GM04503 (cell line): Measurements from ENCODE around the gene PSMD9.
"Not testable (repeated sequence)": the region's sequence is repeated elsewhere in the genome, so short reads cannot be mapped to it uniquely, and the experiment has no call there.

Experiments used
- DNase-seq: peaks from one replicate; pipeline ENCODE4 v3.0.0-alpha.2; 2012; ENCODE audit warnings: low read depth

PSMD9 gene

DNA sequence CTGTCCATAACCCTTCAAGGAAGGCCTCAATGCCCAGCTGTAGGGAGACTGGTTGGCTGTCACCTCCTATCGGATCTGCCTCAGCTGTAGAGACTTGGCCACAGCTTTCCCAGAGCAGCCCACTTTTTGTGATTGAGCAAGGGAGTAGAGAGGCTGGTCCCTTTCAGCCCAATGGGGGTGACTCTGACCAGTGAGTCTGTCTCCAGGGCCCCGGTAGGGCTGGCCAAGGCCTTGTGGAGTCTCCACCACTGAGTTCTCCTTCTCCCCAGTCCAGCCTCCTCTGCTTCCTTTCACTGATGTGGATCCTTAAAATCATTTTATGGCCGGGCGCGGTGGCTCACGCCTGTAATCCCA, 15.4 kb upstream of the PSMD9 start:
- no peak for DNase-seq

DNA sequence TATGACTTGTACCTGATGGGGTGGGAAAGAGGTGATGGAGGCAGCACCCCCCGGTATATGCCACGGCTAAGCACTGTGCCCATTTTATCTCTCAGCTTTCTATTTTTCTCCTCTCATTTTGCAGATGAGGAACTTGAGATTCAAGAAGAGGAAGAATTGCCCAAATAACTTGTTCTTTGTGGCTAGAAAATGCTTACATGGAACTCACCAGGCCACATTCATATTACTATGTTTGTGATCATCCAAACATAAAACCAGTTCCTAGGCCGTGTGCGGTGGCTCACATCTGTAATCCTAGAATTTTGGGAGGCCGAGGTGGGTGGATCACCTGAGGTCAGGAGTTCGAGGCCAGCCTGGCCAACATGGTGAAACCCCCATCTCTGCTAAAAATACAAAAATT, 14.5 kb upstream of the PSMD9 start:
- no peak for DNase-seq

DNA sequence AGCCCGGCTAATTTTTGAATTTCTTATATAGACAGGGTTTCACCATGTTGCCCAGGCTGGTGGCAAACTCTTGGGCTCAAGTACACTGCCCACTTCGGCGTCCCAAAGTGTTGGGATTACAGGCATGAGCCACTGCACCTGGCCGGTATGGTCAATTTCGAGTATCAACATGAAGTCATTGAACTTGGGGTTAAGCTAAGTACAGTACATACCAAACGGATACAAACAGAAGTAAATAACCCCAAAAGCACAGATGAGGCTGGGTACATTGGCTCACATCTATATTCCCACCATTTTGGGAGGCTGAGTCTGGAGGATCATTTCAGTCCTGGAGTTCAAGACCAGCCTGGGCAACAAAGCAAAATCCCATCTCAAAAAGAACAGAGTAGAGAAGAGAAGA, 13.0 kb upstream of the PSMD9 start:
- DNase-seq, result no peak

DNA sequence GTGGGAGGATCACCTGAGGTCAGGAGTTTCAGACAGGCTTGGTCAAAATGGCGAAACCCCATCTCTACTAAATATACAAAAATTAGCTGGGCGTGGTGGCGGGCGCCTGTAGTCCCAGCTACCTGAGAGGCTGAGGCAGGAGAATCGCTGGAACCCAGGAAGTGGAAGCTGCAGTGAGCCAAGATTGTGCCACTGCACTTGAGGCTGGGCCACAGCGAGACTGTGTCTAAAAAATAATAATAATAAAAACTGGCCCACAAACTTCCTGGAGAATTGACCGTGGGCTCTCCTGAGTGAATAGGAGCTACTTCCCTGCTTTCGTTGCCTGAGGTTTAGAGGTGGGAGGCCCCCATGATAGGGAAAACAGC, 12.5 kb upstream of the PSMD9 start:
- DNase-seq, result not testable (repeated sequence)

DNA sequence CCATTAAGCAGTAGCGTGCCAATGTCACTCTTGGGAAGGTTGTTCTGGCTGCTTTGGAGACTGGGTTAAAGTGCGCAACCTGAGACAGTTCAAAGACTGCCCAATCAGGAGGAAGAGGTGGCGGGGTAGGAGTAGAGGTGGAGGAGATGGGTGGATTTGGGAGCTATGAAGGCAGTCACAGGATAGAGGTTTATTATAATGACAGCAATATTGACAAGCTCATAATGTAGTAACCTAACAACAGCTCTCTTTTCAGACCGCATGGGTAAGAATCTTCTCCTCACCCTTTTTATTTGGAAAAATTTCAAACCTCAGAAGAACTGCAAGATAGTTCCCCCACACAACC, 5.3 kb upstream of the PSMD9 start:
- no peak for DNase-seq

DNA sequence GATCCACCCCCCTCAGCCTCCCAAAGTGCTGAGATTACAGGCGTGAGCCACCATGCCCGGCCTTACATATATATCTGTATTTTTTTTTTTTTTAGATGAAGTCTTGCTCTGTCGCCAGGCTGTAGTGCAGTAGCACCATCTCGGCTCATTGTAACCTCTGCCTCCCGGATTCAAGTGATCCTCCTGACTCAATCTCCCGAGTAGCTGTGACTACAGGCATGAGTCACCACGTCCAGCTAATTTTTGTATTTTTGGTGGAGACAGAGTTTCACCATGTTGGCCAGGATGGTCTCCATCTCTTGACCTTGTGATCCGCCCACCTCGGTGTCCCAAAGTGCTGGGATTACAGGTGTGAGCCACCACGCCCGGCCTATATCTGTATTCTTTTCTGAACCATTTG, 3.5 kb upstream of the PSMD9 start:
- not testable (repeated sequence) for DNase-seq

DNA sequence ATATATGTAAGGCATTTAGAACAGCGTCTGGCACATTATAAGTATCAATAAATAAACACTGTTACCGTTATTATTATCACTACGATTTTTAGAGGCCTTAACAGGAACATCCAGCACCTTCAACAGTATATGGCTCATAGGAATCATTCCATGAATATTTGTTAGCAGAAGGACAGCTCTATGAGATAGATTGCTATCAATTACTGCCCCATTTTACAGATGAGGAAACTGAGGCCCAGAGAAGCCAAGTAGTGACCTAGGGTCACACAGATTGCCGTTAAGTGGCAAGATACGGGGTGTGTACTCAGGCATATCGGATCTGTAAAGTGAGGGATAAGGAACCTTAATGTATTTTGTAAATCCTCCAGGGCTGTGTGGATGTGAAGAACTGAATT, 510 bp upstream of the PSMD9 start:
- DNase-seq, result no peak

DNA sequence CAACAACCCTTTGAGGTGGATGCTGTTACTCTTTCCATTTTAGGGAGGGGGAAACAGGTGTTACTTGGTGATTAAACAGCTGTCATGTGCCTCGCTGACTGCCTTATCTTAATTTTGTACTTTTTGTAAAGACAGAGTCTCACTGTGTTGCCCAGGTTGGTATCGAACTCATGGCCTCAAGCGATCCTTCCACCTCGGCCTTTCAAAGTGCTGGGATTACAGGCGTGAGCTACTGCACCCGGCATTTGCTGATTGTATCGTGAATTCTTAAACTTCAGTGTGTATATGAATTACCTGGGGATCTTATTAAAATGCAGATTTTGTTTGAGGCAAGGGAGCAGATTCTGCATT, 659 bp downstream of the PSMD9 start:
- DNase-seq, result no peak

DNA sequence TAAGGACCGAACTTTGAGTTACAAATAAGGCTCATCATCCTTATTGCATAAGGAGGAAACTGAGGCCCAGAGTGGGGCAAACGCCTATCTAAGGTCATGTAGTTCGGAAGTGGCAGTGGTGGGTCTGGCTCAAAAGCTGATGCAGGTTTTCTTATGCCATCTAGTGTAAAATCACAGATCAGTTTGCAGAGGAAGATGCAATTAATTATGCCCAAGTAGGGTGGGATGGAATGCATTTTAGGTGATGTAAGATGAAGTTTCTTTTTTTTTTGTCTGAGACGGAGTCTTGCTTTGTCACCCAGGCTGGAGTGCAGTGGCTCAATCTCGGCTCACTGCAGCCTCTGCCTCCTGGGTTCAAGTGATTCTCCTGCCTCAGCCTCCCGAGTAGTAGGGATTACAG, 1.1 kb downstream of the PSMD9 start:
- not testable (repeated sequence) for DNase-seq

DNA sequence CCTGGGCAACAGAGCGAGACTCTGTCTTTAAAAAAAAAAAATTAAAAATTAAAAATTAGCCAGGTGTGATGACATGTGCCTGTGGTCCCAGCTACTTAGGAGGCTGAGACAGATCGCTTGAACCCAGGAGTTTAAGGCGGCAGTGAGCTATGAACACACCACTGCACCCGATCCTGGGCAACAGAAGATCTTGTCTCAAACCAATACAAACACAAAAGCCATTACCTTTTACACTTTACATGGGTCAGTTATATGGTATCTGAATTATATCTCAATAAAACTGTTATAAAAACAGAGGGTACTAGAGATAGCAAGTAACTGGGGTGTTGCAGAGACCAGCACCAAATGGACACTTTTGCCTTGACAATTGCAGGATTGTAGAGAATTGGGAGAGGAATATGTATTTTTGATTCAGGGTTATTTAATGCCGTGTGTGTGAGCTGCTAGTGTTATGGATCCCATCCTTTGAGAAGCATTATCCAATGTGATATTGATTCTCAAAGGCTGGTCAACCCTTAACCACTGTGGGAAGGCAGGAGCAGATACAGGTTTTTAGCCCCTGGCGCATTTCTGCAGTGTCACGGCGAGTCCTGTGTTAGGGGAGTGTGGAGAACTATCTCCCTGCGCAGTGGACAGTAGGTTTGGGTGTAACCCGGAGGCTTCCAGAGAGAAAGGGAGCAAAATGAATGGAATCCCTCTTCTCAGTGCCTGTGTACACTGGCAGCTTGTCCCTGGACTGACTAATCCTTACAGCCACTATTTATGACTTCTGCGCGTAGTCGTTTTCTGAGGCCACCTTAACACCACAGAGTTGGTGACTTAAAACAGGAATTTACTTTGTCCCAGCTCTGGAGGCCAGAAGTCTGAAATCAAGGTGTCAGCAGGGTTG, 4.3 kb downstream of the PSMD9 start:
- no peak for DNase-seq

DNA sequence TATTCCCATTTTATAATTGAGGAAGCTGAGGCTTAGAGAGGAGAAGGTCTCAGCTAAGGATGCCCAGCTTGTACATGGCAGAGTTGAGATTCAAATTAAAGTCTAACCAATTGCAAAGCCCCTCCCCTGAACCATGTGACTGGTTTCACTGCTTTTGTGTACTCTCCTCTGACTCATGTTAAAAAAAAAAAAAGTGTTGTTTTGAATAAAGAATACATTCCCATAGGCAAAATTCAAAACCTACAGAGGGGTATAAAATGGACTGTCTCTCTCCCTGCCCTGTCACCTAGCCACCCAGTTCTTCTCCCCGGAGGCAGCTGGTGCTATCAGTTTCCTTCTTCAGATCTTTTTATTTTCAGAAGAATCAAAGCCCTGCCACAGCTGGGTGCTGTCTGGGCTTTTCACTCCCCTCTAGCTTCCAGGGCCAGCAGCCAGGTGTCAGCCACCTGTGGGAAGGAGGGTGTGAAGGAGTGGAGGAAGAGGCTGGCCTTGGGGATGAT, 5.4 kb downstream of the PSMD9 start:
- no peak for DNase-seq

DNA sequence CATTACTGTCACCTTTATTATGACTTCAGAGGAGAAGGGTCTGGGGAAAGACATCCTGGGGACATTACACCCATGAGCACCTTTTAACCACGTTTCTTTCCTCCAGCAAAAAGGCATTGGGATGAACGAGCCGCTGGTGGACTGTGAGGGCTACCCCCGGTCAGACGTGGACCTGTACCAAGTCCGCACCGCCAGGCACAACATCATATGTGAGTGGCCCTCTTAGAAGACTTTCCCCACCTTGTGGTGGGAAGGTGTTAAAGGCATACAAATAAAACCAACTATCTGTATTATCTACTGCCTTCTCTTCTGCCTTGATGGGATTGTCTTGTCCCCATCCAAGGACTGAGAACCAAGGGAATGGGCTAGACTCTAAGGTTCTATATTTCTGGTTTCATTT, 6.0 kb downstream of the PSMD9 start:
- DNase-seq, result no peak

DNA sequence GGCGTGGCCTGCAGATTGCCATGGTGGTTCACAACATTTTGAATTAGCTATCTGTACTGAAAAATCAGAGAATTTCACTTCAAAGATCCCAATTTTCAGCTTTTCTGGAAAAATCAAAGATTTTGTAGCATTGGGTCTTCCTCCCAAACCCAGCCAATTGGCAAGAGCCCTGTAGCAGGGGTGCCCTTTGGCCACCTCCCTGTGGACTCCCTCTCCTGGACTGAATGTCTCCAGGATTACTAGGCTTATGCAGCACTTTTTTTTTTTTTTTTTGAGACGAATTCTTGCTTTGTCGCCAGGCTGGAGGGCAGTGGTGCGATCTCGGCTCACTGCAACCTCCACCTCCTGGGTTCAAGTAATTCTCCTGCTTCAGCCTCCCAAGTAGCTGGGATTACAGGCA, 9.7 kb downstream of the PSMD9 start:
- DNase-seq, result no peak

DNA sequence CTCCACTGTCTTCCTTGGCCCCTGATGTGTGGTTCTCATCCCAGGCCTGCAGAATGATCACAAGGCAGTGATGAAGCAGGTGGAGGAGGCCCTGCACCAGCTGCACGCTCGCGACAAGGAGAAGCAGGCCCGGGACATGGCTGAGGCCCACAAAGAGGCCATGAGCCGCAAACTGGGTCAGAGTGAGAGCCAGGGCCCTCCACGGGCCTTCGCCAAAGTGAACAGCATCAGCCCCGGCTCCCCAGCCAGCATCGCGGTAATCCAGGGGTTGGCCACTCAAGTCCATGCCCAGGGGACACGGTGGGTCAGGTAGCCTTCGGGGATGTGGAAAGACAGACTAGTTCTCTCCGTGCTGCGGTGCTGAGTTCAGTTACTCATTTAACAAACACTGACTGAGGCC, 11.0 kb downstream of the PSMD9 start:
- DNase-seq, result no peak

DNA sequence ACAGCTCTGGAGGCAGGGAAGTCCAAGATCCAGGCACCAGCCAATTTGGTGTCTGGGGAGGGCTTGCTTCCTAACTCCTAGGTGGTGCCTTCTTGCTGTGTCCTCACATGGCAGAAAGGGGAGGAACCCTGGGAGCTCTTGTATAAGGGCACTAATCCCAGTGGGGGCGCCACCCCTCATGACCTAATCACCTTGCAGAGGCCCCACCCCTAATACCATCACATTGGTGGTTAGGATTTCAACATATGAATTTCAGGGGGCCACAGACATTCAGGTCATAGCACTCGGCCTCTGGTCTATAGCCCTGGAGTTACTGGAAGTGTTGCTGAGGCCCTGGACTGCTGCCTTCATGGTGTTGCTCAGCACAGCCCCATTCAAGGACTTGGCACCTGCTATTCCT, 14.6 kb downstream of the PSMD9 start:
- DNase-seq, result no peak

DNA sequence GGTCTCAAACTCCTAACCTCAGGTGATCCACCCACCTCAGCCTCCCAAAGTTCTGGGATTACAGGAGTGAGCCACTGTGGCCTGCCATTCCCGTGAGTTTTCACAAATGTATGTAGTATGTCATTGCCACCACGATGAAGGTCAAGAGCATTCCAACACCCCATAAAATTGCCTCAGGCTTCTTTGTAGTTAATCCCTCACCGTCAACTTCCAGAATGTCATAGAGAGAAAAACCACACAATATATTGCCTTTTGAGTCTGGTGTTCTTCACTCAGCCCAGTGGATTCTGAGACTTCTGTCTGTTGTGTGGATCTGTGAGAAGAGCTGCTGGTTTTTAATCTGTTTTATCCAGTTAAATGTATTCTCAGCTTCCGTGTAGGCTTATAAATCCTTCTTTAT, 17.2 kb downstream of the PSMD9 start:
- DNase-seq, result no peak

DNA sequence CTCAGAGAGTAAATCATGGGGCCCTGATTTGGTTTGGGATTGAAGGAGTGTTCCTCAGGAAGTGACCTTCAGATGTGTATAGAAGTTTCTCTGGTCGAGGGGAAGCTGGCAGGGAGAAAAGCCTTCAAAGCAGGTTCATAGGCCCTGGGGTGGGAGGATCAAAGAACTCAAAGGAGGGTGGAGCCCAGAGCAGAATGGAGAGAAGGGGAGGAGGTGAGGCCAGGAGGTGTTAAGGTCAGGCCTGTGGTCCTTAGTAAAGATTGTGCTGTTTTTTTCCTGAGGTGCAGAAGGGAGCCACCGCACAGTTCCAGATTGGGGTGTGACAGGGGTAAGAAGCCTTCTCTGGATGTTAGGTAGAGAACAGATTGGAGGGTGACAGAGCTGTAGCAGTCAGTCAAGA, 20.1 kb downstream of the PSMD9 start:
- no peak for DNase-seq

DNA sequence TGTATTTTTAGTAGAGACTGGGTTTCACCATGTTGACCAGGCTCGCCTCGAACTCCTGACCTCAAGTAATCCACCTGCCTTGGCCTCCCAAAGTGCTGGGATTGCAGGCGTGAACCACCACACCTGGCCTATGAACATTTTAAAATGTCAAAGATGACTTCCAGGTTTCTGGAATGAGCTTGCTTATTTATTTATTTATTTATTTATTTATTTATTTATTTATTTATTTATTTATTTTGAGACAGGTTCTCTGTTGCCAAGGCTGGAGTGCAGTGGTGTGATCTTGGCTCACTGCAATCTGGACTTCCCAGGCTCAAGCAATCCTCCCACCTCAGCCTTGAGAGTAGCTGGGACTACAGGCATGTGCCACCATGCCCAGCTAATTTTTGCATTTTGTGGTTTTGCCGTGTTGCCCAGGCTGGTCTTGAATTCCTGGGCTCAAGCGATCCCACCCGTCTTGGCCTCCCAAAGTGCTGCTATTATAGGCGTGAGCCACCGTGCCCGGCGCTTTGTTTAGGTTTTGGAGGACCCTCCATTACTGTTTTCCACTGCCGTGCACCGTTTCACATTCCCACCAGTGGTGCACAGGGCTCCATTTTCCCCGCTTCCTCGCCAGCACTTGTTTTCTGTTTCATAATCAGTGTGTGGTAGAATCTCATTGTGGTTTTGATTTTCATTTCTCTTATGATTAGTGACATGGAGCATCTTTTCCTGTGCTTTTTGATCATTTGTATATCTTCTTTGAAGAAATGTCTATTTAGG, 23.4 kb downstream of the PSMD9 start:
- no peak for DNase-seq

DNA sequence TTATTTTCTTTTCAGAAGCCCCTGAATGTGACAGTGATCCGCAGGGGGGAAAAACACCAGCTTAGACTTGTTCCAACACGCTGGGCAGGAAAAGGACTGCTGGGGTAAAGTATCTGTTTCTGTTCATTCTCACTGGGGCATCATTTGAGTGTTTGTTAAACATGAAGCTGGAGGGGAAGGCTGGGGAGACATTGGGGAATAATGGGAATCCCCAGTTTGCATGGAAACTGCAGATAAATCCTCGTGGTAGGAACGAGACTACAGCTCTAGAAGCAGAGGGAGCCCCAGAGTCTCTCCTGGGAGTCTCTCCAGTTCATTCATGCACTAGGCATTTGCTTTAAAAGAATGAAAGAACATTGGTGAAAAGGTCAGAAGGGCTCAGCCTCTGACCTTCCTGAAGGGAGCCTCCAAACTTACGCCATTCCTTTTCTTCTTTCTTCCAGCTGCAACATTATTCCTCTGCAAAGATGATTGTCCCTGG, 27.3 kb downstream of the PSMD9 start:
- DNase-seq, result no peak

DNA sequence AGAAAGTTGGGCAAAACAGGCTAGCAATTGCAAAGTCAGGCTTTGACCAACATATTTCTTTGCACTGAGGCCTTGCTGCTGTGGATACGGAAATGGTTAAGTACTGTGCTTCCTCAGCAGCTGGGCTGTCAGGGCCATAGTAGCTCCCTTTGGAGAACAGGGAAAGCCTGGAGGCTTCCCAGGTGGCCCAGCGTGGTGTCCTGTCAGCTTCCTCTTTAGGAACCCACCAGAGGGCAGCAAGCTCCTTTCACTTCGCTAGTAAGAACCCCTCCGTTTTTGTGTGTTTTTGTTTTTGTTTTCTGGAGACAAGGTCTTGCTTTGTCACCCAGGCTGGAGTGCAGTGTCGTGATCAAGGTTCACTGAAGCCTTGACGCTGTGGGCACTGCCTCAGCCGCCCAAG, 28.1 kb downstream of the PSMD9 start:
- DNase-seq, result no peak

DNA sequence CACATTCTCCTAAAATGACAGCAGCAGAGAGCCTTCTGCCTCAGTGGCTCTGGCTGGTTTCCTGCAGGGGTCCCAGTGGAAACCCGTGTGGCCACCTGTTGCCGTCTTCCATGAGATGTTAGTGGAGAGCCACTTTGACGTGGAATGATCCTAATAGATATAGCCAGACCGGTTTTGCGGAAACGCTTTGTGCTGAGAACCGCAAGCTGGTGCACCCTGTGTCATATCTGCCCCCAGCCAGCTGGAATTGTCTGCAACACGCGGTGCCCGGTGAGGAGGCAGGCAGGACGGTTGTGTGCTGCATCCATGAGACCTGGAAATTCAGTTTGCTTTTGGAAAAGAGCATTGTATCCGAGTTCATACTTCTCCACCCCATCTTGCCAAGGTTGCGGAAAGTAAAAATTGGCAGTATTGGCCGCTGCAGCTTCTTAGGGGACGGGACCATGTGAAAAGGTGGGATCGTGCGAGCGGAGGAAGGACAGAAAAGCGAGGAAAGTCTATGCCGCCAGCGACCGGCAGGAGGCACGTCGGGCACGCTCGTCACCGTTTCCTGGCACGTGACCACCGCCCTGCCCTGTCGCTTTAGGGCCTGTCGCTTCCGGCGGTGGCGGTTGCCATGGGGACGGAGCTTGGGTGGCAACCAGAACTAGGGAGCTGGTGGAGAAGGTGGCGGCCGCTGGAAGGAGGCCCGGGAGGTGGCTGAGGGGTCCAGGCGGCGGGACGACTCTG, 29.5 kb downstream of the PSMD9 start, which contains the start of gene CFAP251:
Gene CFAP251, plus strand, starts transcription at position 643 of the 729 bp plus-strand sequence. CDS start 2,714 bp downstream, outside the sequence.
- DNase-seq, result peak; percentile 31

DNA sequence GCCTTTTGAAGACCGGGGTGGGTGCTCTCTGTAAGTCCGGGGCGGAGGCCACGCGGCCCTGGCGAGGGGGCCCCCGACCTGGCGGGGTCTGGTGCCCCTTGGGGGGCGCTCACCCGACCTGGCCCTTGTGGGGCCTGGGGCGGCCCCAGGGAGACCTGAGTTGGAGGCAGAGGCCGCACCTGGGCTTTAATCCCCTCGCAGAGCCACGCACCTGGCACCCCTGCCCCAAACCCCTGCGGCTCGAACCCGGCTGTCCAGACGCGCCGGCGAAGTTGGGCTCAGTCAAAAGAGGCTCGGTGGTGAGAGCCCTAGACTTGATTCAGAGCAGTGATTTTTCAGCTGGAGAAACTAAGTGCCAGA, 30.1 kb downstream of the PSMD9 start:
- DNase-seq, result no peak

DNA sequence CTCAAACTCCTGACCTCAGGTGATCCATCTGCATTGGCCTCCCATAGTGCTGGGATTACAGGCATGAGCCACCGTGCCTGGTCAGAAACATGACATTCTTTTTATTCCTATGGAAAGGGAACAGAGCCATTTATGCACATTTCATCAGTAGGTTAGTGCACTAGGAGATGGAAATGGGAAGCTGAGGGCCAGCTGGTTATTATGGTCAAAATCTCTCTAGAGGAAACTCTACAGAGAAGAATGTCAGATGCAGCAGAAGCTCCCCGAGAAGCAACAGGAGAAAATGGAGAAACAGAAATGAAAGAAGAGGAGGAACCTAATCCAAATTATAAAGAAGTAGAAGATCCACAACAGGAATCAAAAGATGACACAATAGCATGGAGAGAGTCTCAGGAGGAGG, 32.5 kb downstream of the PSMD9 start:
- DNase-seq, result no peak
